HG02885 (cell line): ENCODE measurements around the gene GXYLT2.
"Not testable (repeated sequence)": the region's sequence is repeated elsewhere in the genome, so short reads cannot be mapped to it uniquely, and the experiment has no call there.

Experiments
- ATAC-seq: cut with Tn5 transposase; IDR thresholded peaks from one replicate; pipeline ENCODE4 v1.9.1; 2021; ENCODE audit warnings: mild to moderate bottlenecking; ENCODE audit not compliant: unreplicated experiment, poor library complexity

The GXYLT2 gene

DNA sequence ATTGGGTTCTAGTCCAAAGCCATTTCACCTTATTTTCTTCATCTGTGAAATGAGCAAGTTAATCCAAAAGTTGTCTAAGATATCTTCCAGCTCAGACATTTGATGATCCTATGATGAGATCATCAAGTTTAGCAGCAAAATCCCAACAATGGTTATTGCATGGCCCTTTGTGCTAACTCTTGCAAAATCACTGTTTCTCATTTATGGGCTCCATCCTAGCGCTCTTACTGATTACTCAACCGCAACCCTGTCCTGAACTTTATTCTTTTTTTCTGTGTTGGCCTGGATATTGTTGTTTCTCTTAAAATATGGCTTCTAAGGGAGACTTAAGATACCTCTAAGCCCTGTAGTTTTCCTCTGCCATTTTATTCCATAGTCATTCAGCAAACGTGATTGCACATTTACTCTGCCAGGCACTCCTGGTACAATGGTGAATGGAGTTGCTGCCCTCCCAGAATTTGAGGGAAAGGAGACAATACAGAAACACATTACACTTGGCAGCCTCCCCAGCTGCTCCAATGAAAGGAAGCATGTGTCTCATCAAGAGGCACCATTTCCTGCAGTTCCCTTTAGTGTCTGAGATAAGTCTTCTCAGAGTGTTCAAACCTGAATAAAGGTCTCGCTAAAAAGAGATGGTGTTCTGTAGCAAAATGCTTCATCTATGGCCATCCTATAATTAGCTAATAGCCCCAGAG lies 4.4 kb downstream of the GXYLT2 start:
- ATAC-seq = no peak

DNA sequence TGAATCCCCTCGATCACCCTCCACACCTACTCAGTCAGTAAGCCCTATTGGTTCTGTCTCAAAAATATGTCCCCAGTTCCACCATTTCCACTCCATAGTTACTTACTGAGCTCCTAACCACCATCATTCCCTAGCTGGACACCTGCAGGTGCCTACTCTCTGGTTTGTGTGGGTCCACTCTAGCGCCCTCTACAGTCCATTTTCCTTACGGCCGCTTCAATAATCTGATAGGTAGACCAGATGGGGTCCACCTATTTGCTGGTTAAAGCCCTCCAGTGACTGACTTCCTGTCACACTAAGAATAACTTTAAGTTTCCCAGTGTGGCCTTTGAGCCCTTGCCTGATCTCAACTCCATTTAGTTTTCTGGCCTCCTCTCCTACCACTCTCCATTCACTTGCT lies 5.0 kb downstream of the GXYLT2 start:
- ATAC-seq = no peak

DNA sequence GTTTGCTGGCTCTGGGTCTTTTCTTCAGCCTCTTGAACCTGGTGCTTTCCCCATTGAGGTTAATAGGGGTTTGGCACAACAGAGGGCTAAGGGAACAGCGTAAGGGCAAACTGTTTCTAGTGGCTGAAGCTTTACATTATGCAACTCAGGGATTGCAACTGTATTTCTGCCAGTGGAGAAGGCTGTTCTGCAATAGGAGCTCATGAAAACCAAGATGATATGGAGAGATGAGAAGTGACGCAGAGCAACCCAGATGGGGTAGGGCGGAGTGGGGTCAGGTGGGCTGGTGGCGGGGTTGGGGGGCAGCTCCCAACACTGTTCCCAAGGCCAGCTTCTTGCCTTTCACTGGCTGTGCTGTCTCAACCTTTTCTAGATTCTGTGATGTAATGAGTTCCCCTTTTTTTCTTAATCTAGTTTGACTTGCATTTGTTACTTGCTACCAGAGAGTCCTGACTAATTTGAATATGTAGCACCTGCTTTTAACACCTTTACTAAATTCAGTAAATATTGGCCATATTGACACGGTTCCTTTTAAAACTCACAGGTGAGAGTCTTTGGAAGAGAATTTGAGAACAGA lies 7.2 kb downstream of the GXYLT2 start:
- ATAC-seq = no peak

DNA sequence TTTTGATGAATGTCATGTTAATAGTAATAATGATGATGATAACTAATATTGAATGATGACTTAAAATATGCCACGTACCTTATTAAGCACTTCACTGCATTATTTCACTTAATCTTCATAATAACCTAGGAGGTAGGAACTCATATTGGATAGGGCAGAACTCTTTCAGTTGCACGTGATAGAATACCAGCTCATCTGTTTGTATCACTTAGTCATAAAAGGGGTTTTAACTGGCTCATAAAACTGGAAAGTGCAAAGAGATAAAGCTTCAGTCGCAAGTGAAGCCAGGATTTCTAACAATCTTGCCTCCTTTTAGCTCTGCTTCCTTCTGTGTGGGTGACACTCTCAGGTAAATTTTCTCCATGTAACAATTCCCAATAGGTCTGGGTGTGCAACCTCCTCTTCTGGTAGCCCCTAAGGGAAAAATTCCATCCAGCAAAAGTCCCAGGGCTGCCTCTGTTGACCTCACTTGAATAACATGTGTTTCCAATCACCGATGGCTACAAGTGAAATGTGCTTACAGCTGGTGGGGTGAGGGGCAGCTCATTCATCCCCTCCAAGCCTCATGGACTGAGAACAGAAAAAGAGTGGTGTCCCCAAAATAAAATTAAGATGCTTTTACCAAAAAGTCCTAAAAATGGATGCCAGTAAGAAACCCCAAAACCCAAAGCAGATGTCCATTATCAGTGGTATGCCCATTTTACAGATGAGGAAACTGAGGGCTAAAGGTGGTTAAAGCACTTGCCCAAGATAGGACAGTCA lies 9.3 kb downstream of the GXYLT2 start:
- no peak for ATAC-seq

DNA sequence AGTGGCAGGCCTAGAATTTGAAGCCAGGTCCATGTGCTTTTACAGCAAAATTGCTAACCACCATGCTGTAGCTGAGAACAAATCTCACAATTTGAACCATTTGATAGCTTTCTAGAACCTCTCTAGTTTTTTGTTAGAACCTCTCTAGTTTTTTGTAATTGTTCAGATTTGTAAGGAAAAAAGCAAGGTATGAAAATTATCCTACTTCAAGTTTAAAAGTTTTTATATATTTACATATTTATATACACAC lies 9.8 kb downstream of the GXYLT2 start:
- ATAC-seq = no peak

DNA sequence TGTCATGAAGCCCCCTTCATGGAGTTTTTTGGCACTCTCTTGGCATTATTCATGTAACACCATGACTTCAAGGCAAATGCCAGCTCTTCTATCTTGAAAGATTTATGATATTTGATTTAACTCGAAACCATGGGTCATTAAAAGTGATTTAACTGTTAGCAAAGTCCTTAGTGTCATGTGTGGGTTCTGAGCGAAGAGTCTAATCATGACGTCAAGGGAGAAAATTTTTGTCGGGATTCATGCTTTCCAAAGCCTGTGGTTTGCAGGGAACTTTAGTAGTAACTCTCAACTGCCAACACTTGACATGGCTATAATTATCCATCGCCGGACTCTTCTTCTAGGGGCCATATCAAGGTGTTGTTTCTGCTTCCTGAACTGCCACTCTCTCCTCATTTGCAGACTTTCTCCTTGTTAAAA lies 11.5 kb downstream of the GXYLT2 start:
- ATAC-seq = no peak

DNA sequence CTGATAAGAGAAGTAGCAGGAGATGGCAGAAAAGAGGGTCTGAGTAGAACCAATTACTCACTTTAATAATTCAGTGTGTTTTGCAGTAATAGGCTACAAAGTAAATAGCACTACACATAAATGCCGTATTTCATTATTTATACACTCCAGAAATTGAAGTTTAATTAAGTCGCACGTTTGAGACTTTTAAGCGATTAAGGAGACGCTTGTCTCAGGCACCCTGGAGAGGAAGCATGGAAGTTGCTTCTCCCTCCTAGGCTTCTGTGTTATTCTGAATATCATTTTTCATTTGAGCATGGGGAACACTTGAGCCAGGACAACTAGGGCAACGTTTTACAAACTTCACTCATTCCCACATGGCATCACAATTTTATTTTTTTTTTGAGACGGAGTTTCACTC lies 12.2 kb downstream of the GXYLT2 start:
- ATAC-seq = no peak

DNA sequence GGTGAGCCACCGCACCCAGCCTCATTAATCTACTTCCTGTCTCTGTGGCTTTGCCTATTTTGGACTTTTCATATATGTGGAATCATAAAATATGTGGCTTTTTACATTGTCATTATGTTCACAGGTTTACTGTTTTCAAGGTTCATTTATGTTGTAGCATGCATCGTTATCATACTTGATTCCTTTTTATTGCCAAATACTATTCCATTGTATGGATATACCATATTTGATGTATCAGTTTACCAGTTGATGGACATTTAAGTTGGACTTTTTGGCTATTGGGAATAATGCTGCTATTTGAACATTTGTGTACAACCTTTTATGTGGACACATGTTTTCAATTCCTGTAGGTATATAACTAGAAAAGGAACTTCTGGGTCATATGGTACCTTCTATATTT lies 14.0 kb downstream of the GXYLT2 start:
- ATAC-seq = no peak

DNA sequence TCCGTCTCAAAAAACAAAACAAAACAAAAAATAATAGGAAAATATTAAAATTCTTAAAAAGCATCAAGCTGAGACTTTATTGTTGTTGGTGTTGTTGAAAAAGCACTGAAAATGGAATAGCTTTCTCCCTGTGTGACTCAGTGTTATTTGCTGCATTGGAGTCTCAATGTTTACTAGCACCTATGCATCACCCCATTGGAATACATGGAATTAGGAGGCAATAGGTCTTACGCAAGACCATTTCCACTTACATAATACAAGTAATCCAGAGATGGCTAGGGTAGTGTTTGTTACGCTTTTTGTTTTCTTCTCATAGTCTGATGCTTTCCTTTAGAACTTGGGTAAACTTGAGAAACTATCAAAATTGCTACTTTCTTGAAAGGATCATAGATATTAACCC lies 15.2 kb downstream of the GXYLT2 start:
- ATAC-seq = no peak

DNA sequence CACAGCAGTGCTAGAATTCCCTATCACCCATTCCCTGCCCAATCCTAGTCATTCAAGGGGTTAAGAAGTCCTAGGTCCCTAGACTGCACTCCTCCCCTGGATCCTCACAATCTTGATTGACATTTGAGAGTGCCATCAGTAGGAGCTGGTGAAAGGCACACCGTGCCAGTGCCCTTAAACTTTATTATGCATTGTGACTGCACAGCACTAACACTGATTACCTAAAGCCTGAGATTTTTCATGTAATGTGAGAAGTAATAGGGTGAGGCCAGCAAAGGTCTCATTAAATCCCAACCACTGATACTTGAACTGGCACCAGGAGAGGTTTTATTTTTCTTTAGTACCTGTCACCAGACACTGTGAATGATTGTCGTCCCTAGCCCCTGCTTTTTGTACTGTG lies 16.3 kb downstream of the GXYLT2 start:
- ATAC-seq = no peak

DNA sequence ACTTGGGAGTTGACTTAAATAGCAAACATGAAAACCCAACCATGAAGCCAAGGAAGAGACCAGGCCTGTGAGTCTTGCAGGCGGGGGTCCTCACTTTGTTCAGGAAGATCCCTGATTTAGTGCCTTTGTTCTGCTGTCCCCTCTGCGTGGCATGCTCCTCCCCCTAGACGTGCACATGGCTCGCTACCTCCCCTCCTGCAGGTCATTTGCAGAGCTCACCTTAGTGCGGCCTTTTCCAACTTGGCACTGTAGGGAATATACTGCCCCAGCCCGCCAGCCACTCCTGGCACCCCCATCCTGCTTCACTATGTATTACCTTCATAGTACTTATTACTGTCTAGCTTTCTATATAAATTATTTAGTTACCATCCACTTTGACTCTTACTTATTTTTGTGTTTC lies 18.3 kb downstream of the GXYLT2 start:
- ATAC-seq = no peak

DNA sequence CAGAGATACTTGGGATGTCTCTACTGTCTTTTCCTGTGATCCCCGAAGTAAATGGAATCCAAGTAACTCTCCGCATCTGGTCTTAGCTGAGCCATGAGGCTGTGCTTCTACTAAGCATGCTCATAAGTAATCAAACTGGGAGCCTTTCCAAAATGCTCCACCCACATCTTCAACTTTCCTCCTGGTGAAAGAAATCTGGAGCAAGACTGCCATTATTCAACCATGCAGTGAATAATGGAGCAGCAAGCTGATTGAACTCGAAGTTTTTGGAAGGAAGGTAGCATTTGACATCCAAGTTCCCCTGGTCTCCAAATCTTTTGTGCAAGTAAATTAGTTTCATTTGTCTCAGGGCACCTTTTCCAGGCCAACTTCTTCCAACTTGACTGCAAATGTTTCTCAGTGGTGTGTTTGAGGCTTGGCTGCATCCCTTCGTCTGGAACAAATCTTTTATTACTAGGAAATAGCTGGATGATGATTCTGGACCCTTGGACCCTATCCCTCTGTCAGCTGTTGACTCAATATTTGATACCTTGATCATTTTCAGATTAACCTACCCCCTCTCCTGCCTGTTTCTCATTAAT lies 19.4 kb downstream of the GXYLT2 start:
- ATAC-seq = no peak

DNA sequence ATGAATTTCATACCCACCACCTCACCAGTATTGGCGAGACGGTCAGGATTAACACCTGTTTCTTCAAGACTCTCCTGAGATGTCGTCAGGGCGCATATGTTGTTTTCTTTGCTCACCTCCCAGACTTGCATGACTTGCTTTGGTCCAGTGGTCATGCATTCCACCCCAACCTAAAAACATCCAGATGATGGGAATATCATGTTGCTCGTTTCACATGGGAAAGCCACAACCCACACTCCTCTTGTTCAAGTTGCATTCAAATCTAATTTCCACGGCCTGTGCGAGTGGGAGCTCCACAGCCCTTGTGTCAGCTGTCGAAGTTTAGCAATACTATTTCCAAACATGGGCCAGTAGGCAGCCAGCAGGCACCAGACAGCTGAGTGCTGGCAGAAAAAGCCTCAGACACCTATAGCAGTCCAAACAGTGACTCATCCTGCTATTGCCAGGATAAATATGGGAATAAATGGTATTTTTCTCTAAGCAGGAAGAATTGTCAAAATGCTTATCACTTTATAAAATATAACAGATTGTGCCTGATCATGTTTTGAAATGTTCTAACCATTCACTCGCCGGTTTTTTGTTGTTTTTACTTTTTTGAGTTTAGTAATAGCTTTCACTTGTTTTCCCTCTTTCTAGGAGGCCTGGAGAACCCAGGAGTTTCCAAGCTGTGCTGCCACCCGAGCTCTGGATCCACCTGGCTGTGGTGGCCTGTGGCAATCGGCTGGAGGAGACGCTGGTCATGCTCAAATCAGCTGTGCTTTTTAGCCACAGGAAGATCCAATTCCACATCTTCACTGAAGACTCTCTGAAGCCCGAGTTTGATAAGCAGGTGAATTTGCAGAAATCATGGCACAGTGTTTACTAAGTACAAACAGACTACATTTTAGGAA lies 20.1 kb downstream of the GXYLT2 start:
- ATAC-seq = no peak

DNA sequence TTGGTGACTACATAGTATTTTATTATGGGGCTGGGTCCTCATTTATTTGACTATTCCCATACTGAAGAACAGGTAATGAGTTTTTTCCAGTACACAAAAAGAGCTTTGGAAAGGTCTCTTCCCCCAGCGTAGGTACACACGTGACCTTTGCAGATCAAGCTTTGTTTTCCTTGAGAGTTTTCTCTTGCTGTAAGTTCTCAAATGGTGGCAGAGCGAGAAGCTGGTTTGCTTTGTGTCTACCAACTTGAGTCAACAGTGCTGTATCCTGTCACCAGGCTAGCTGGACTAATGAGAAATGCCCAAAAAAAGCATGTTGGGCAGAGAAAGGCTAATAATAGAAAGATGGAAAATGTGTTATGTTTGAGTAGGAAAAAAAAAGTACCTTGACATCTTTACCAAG lies 21.7 kb downstream of the GXYLT2 start:
- ATAC-seq = no peak

DNA sequence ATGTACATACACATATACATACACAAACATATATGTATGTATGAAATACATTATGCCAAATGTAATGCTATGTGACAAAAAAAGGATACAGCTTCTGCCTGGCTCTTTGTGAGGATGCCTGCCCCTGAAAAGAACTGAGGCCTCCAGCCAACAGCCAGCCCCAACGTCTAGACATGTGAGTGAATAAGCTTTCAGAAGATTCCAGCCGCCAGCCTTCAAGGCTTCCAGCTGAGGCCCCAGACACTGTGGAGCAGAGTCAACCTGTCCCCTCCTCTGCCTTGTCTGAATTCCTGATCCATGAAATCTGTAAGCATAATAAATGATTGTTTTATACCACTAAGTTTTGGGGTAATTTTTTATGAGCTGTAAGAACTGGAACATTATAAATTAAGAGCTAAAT lies 24.7 kb downstream of the GXYLT2 start:
- no peak for ATAC-seq

DNA sequence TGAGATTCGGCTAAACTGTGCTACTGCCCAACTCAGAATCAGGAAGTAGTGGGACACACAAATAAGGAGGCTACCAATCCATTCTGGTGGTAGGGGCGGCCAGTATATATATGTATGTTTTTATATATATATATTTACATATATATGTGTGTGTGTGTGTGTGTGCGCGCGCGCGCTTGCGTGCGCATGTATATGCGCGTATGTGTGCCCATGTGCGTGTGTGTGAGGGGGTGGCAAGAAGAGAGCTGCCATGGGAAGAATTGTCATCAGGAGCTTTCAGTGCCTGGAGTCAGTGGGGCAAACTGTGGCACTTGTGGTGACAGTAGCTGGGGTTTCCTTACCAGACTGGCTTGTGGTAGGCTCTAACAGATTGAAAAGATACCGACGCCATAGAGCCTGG lies 26.5 kb downstream of the GXYLT2 start:
- ATAC-seq = no peak

DNA sequence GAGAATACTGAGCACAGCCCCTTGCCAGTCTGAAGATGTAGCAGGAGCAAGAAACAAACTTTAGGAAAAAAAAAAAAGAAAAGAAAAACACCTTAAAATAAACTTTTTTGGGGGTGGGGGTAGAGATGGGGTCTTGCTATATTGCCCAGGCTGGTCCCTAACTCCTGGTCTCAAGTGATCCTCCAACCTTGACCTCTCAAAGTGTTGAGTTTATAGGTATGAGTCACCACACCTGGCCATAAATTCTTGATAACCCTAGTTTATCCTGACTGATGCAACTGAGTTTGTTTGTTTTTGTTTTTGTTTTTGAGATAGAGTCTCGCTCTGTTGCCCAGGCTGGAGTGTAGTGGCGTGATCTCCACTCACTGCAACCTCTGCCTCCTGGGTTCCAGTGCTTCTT lies 28.4 kb downstream of the GXYLT2 start:
- no peak for ATAC-seq

DNA sequence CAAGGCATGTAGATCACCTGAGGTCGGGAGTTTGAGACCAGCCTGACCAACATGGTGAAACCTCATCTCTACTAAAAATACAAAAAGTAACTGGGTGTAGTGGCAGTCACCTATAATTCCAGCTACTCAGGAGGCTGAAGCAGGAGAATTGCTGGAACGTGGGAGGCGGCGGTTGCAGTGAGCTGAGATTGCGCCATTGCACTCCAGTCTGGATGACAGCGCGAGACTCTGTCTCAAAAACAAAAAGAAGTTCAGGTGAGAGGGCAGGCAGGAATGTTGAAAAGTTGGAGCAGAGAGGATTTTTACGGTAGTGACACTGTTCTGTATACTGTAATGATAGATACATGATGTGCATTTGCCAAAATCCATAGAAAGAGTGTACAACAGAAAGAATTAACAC lies 31.7 kb downstream of the GXYLT2 start:
- no peak for ATAC-seq

DNA sequence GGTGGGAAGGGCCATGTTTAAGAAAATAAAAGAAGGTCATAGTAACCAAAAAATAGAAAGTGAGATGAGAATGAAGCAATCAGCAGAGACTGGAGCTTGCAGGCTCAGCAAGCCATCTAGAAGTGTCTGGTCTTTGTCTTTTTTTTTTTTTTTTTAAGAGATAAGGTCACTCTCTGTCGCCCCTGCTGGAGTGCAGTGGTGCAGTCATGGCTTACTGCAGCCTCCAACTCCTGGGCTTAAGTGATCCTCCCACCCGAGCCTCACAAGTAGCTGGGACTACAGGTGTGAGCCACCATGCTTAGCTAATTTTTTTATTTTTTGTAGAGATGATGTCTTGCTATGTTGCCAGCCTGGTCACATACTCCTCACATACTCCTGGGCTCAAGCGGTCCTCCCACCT lies 36.2 kb downstream of the GXYLT2 start:
- no peak for ATAC-seq

DNA sequence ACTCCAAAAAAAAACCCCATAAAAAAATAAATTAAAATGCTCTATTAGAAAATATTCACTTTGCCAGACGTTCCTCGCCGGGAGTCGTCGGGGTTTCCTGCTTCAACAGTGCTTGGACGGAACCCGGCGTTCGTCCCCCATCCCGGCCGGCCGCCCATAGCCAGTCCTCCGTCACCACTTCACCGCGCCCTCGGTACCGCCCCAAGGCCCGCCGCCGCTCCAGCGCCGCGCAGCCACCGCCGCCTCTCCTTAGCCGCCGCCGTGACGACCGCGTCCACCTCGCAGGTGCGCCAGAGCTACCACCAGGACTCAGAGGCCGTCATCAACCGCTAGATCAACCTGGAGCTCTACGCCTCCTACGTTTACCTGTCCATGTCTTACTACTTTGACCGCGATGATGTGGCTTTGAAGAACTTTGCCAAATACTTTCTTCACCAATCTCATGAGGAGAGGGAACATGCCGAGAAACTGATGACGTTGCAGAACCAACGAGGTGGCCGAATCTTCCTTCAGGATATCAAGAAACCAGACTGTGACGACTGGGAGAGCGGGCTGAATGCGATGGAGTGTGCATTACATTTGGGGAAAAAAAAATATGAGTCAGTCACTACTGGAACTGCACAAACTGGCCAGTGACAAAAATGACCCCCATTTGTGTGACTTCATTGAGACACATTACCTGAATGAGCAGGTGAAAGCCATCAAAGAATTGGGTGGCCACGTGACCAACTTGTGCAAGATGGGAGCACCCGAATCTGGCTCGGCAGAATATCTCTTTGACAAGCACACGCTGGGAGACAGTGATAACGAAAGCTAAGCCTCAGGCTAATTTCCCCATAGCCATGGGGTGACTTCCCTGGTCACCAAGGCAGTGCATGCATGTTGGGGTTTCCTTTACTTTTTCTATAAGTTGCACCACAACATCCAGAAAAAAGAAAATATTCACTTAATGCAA lies 41.2 kb downstream of the GXYLT2 start:
- ATAC-seq = not testable (repeated sequence)
